Measurements from ENCODE around the gene IFT81.

GRCh38 chr12:110193196-110193595 is 69.0 kb downstream of the IFT81 start:
- TF ChIP-seq POLR2A (IDR thresholded peaks at IDR 0.05), result no peak
- TF ChIP-seq, protein P1, sequence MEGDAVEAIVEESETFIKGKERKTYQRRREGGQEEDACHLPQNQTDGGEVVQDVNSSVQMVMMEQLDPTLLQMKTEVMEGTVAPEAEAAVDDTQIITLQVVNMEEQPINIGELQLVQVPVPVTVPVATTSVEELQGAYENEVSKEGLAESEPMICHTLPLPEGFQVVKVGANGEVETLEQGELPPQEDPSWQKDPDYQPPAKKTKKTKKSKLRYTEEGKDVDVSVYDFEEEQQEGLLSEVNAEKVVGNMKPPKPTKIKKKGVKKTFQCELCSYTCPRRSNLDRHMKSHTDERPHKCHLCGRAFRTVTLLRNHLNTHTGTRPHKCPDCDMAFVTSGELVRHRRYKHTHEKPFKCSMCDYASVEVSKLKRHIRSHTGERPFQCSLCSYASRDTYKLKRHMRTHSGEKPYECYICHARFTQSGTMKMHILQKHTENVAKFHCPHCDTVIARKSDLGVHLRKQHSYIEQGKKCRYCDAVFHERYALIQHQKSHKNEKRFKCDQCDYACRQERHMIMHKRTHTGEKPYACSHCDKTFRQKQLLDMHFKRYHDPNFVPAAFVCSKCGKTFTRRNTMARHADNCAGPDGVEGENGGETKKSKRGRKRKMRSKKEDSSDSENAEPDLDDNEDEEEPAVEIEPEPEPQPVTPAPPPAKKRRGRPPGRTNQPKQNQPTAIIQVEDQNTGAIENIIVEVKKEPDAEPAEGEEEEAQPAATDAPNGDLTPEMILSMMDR (IDR thresholded peaks at IDR 0.05), result no peak
